ENCODE measurements around the gene PDE4D.

PDE4D gene

DNA sequence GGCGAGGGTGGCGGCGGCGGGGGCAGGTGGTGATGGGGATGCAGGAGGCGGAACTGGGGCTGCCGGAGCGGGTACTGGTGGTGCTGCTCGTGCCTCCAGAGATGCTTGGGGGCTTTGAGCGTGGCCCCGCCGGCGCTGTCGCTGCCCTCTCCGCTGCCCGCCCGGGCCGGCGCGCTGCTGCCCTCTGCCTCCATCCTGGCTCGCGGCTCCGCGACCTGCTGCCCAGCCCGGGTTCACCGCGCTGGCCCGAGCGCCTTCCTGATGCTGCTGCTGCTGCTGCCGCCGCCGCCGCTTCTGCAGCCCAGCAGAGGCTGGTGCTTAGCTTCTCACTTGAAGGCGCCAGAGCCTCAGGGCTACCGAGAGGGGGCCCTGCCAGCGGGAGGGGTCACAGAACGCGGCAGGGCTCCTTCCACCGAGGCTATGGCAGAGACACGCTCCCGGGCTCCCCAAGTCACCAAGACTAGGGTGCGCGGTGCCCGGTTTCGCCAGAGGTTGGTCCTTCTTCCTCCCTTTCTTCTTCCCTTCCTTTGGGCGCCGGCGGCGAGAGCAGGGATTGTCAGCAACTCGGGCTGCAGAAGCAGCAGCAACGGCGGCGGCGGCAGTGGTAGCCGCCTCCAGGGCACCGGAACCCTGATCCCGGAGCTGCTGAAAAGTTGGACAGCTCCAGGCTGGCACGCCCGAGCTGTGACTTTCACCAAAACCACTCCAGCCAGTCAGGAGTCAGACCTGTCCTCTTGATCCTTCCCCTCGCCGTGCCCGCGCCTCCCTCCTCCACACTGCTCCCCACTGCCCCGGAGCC lies at the start of gene PDE4D:
Gene PDE4D, minus strand, starts transcription at position 298 of the 799 bp plus-strand sequence.
- peak within 1 kb of the TSS; percentile 86 for H3K27ac ChIP-seq
- TF ChIP-seq, protein P1, sequence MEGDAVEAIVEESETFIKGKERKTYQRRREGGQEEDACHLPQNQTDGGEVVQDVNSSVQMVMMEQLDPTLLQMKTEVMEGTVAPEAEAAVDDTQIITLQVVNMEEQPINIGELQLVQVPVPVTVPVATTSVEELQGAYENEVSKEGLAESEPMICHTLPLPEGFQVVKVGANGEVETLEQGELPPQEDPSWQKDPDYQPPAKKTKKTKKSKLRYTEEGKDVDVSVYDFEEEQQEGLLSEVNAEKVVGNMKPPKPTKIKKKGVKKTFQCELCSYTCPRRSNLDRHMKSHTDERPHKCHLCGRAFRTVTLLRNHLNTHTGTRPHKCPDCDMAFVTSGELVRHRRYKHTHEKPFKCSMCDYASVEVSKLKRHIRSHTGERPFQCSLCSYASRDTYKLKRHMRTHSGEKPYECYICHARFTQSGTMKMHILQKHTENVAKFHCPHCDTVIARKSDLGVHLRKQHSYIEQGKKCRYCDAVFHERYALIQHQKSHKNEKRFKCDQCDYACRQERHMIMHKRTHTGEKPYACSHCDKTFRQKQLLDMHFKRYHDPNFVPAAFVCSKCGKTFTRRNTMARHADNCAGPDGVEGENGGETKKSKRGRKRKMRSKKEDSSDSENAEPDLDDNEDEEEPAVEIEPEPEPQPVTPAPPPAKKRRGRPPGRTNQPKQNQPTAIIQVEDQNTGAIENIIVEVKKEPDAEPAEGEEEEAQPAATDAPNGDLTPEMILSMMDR (IDR thresholded peaks at IDR 0.05), result peak; percentile 5; the same call in 1 of the 2 replicates
- no peak for TF ChIP-seq ZFX (IDR thresholded peaks at IDR 0.05; ENCODE audit: borderline replicate concordance)

DNA sequence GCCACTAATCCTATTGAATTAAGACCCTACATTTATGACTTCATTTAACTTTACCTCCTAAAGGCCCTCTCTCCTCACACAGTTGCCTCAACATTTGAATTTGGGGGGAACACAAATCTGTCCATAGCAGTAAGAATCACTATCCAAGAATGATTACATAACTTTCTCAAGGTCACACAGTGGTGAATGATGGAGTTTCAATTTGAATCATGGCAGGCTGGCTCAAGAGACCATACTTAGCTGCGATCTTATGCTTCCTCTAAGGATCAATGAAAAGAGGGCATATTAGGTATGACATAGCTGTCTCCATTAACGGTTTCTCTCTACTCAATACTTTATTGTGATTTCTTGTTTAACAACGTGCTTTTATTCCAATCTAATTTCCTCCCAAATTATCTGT lies 44.1 kb upstream of the PDE4D start:
- H3K27ac ChIP-seq, result no peak overlapping the region
- no peak for TF ChIP-seq ZFX (IDR thresholded peaks at IDR 0.05; ENCODE audit: borderline replicate concordance)
- TF ChIP-seq, protein P1 (IDR thresholded peaks at IDR 0.05), result no peak

DNA sequence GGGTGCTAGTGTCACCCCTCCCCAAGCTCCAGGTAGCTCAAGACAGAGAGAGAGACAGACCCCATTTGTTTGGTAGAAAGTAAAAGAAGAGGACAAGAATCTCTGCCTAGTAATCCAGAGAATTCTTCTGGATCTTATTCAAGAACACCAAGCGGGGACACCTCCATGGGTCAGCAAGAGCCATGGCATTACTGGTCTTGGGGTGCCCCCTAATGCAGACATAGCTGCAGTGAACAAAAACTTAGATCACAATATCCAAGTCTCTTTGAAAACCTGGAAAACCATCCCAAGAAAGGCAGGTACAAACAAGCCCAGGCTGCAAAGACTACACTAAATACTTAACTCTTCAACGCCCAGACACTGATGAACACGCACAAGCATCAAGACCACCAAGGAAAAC lies 29.9 kb upstream of the PDE4D start:
- H3K27ac ChIP-seq, result no peak overlapping the region
- TF ChIP-seq ZFX (IDR thresholded peaks at IDR 0.05; ENCODE audit: borderline replicate concordance), result no peak
- TF ChIP-seq, protein P1 (IDR thresholded peaks at IDR 0.05), result no peak

DNA sequence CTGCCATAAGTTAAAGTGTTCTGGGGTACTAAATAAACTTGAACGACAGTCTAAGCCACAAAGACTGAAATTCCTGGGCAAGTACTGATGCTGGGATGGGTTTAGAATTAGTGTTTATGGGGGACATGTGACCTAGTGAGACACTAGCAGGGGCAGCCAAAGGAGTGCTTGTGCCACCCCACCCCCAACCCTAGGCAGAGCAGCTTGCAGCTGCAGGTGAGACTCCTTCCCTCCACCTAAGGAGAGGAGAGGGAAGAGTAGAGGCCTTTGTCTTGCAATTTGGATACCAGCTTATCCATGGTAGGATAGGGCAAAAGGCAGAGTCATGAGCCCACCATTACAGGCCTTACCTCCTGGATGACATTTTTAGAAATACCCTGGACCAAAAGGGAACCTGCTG lies 28.7 kb upstream of the PDE4D start:
- TF ChIP-seq ZFX (IDR thresholded peaks at IDR 0.05; ENCODE audit: borderline replicate concordance), result no peak
- TF ChIP-seq, protein P1 (IDR thresholded peaks at IDR 0.05), result no peak
- H3K27ac ChIP-seq, result no peak overlapping the region

DNA sequence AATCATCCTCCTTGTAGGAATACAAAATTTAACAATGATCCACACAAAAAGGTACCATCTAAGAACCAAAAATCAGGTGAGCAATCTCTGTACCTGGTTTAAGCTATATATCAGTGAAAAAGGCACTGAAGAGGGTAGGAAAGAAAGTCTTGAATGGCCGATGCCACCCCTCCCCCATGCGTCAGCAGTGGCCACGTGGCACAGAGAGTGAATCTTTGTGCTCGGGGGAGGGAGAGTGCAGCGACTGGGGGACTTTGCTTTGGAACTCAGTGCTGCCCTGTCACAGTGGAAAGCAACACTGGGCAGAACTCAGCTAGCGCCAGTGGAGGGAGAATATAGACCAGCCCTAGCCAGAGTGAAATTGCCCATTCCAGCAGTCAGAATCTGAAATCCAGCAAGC lies 28.3 kb upstream of the PDE4D start:
- TF ChIP-seq, protein P1 (IDR thresholded peaks at IDR 0.05), result no peak
- TF ChIP-seq ZFX (IDR thresholded peaks at IDR 0.05; ENCODE audit: borderline replicate concordance), result no peak
- no peak overlapping the region for H3K27ac ChIP-seq

DNA sequence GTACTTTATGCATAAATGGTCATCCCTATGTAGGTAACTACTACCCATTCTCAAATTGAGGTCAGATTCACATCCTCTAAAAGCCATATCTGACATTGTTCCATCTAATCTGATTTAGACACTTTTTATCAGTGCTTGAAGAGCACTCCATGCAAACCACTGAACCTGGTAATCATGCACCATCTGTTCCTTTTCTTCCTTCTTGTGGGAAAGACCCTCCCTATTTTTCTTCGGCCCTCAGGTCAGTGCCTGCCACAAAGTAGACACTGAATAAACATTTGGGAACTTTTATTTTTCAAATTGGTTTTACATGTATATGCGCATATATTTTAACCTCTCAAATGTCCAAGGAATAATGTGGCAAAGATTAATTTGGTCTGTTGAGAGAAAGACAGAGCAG lies 26.0 kb upstream of the PDE4D start:
- no peak overlapping the region for H3K27ac ChIP-seq

DNA sequence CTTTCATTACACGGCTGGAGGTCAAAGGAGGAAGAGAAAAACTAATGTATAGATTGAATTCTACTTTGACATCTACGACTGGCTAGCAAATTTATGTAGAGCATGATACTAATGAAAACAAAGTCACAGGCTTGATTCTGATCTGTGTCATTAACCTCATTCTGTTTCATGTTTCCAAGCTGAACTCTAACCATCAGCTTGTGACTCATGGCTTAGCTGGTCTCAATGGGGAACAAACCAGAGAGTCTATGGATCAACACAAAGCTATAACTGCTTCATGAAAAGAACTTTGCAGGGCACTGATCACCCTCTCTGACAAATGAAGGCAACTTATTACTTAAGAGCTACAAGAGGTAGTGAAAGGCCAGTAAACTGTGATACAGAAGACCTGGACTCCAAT lies 23.6 kb upstream of the PDE4D start:
- no peak overlapping the region for H3K27ac ChIP-seq
- TF ChIP-seq, protein P1 (IDR thresholded peaks at IDR 0.05), result no peak
- TF ChIP-seq ZFX (IDR thresholded peaks at IDR 0.05; ENCODE audit: borderline replicate concordance), result no peak

More for the DNA sequence above, 26.0 kb upstream of the PDE4D start:
- no peak for TF ChIP-seq ZFX (IDR thresholded peaks at IDR 0.05; ENCODE audit: borderline replicate concordance)
- TF ChIP-seq, protein P1 (IDR thresholded peaks at IDR 0.05), result no peak

All from 22Rv1 (cell line).